Kidney capillary endothelial cell (primary cell): ENCODE data around the gene CORO7.

Experiments used
- DNase-seq: peaks from one replicate; pipeline ENCODE4 v3.0.0-alpha.2; 2018; ENCODE audit warnings: low spot score

CORO7 gene

DNA sequence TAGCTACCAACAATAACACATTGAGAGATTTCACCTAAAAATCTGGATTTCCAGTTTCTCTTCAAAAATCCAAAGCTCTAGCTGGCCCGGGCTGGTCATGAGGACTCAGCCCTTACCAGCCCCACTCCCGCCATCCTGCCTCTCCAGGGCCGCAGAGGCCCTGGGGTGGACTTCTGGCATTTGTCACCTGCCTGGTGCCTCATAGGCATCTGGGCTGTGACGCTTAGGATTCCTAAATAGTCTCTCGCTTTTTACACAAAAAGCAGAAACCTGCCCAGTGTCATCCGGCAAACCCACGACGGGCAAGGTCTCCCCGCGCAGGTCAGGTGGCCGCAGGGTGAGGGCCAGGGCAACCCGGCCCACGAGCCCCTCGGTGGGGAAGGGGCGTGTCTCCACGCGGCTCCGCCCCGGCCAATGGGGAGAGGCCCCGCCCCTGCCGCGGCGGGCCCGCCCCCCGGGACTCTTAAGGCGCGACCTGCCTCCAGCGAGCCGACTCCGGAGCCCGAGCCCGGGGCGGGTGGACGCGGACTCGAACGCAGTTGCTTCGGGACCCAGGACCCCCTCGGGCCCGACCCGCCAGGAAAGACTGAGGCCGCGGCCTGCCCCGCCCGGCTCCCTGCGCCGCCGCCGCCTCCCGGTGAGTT lies 44.9 kb downstream of the CORO7 start, which contains the start of gene VASN:
VASN (plus strand) TSS at position 492 of the 644 bp plus-strand sequence. CDS start 9,030 bp downstream, outside the sequence.
- no peak for DNase-seq

DNA sequence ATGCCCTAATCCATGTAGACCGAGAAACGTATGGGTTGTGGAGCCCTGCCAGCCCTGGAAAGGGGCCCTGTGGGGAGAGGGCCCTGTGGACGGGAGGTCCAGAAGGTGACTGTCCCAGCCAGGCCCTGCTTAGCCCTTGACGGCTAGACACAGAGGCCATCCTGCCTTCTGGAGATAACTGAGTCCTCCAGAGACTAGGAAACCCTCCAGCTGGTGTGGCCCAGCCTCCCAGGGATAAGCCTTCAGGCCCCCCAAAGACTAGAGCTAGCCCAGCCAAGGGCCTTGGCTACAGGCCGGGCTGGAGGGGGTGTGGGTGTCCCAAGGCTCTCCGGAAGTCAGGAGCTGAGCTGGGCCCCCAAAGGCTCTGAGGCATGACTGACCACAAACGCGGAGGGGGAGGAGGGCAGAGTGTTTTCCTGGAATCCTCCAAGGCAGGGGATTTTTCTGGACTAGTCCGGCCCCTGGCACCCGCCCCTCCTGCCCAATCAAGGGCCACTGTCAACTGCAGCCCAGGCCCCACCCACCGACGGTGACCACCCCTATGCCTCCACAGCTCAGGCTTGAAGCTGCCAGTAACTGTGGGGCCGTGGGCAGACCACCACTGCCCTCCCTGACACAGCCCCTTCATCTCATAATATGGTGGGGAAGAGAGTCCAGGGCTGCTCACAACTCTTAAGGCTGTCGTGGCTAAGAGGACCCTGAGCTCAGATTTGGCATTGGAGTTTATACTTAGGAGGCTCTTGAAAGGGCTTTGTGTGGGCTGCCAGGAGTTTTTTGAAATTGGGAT lies 45.6 kb downstream of the CORO7 start:
- no peak for DNase-seq

DNA sequence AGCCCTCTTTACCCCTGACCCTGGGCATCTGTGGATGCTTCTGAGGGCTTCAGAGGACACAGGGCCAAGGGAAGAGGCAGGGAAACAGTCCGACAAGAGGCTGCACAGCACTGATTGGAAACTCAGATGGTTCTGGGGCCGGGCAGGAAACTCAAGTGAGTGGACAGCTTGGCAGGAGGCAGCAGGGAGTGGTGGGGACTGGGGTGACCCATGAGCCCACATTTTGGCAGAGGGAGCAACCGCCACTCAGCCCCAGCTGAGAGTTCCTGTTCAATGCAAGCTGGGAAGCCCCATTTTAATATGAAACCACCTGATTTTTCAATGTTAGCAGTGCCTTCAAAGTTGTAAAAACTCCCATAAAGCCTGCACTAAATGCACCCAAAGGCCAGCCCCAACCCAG lies 46.2 kb downstream of the CORO7 start:
- DNase-seq = no peak

GRCh38 chr16:4369007-4369733 lies 47.2 kb downstream of the CORO7 start:
- no peak for DNase-seq

- DNase-seq = no peak
These were observed 49.0 kb downstream of the CORO7 start for GRCh38 chr16:4367393-4367856.

DNA sequence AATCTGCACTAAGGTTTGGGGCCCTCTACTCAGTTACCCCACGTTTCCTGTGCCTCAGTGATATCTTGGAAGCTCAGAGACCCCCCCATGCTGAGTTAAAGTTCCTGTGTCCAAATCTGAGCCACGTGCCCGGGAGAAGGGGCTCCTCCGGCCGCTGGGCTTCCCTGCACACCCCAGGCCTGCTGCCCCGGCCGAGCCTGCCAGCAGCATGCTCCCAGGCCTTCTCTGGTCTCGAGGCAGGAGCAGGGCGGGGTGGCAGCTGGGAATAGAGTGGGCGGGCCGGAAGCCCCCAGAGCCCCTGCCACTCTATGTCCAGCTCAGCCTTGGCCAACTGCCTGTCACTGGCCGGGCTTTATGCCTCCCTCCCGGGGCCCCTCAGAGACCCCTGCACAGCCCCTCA lies 50.4 kb downstream of the CORO7 start:
- no peak for DNase-seq

- no peak for DNase-seq
These were observed 50.8 kb downstream of the CORO7 start for GRCh38 chr16:4365615-4366014.

DNA sequence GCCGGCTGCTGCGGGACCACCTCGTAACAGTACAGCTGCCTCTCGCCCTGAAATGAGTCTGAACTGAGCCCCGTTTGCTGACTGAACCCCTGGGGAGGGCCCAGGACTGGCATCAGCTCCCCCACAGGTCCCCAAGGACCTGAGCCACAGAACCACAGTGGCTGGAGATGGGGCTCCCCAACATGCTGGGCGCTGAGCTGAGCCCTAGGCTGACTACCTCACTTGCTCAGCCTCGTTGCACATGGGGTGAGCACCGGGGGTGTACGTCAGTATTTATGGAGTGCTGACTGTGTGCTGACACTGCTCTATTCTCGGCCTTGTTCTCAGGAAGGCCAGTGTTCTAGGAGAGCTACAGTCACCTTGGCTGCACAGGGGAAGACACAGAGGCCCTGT lies 51.4 kb downstream of the CORO7 start:
- DNase-seq = no peak

DNA sequence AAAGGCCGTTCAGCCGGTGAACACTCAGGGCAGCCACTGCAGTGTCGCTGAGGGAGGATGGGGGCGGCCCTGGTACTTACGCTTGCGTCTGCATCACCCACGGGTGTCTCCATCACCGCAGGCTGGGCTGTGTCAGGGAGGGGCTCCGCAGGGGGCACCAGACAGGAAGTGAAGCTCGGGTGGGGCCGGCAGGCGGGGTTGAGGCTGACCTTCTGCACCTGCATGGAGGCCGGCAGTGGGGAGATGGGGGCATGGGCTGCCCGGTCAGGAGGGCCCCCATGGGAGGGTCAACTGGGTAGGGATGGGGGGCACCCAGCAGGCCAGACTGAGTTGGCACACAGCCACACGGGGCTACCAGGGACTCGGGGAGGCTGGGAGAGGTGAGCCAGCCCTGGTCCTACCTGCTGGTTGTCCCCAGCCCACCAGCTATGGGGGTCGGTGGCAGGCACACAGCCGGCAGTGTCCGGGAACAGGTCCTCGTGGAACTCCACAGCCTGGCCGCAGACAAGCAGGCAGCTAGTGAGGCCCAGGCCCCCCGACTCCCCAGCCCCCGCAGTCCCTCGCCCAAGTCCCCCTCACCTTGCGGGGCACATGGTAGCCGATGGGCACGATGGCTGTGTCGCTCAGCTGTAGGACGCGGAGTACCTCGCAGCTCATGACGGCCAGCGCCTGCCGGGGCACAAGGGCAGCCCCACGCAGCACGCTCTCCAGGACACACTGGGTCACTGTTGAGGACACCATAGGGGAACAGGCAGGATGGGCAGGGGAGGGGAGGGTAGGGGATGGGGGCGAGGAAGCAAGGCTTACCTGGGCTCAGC lies 52.0 kb downstream of the CORO7 start:
- no peak for DNase-seq

GRCh38 chr16:4362476-4363135 lies 53.8 kb downstream of the CORO7 start:
- DNase-seq = no peak

DNA sequence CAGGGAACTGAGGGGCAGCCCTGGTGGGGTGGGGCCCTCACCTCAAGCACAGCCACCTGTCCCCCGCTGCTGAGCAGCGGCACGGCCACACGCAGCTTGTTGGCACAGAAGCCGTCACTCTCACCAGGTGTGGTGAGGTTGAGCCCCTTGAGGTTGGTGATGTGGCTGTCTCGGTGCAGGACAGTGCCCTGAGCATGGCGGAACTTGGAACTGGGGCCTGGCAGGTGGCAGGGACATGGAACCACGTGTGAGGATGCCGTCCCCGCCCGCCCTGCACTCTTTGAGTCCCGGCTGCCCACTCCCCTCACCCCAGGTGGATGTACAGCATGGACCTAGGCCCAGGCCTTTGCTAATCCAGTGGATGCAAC lies 54.5 kb downstream of the CORO7 start:
- no peak for DNase-seq

DNA sequence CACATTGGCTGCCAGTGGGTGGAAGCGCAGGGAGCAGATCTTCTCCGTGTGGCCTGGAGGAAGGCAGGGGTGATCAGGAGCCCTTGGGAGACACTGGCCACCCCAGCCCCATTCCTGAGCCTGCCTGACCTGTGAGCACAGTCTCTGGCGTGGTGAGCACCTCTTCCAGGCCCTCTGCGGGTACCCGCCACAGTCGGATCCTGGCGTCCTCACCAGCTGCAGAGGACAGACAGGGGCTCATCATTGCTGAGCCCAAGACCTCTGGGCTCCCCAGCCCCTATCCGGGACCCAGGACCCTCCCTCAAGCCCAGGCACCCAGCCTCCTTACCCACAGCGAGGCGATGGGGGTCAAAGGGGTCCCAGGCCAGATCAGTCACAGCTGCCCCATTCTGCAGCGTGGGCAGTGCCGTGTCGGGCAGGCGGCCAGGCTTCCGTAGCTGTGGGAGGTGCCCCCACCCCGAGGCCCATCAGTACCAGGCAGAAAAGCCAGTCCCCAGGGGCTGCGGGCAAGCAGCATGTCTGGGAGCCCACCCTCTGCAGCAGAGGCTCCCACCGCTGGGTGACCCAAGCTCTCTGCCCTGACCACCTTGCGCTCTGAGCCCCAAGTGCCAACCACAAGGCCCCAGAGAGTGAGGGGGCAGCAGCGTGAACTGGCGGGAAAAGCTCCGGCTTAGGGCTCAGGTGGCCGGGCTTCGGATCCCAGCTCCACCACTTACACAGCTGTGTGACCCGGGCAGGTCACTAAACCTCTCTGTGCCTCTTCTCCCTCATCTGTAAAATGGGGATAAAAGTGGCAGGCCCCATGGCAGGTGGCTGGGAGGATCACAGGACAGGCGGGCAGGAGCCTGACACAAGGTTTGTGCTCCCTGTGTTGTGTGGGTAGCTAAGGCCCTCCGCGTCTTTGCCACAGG lies 55.1 kb downstream of the CORO7 start:
- no peak for DNase-seq

- DNase-seq = no peak
These were observed 55.8 kb downstream of the CORO7 start for GRCh38 chr16:4360538-4361021.

DNA sequence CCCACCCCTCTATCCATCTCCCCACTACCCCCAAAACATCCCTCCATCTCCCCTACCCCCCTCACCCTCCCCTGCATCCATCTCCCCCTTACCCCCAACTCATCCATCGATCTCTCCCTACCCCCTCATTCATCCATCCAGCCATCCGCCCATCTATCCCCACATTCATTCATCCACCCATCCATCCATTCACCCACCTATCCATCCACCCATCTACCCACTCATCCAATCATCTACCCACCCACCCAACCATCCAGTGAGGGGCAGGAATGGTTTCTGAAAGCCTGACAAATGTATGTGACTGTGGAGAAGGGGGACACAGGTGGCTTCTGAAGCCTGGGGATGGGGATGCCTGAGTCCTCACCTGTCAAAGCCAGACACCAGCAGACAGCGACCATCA lies 56.5 kb downstream of the CORO7 start:
- no peak for DNase-seq

- DNase-seq = peak; percentile 37
These were observed 57.4 kb downstream of the CORO7 start for GRCh38 chr16:4358831-4359561.

GRCh38 chr16:4358236-4358635 lies 58.2 kb downstream of the CORO7 start:
- DNase-seq = no peak

GRCh38 chr16:4356820-4357219 lies 59.6 kb downstream of the CORO7 start:
- DNase-seq = no peak

GRCh38 chr16:4354512-4355409 lies 61.6 kb downstream of the CORO7 start:
- no peak for DNase-seq
